Gastroesophageal sphincter (tissue), 3 donors: ENCODE measurements around the gene DNAJB7.

Experiments
- EP300 ChIP-seq: sonication (generic); formaldehyde crosslinking; IDR thresholded peaks from one replicate; pipeline ENCODE4 v1.6.1; 2017; ENCODE audit warnings: antibody characterized with exemption, mild to moderate bottlenecking
- POLR2A ChIP-seq, 2 donors: fragments of 450-650 bp; IDR thresholded peaks; one replicate each; pipeline ENCODE4 v1.6.1; 2017; ENCODE audit warnings: antibody characterized with exemption in 2 of 2, mild to moderate bottlenecking in 2 of 2, moderate library complexity in 1 of 2
- POLR2AphosphoS5 ChIP-seq: sonication (generic); formaldehyde crosslinking; IDR thresholded peaks from one replicate; pipeline ENCODE4 v1.6.1; 2017; ENCODE audit warnings: antibody characterized with exemption
- TF ChIP-seq, protein P1 (sequence below), 4 experiments: fragments of 200-600 bp in 2 of 4; fragments of 450-650 bp in 2 of 4; sonication (generic) in 1 of 4; IDR thresholded peaks; one replicate each; pipeline ENCODE4 v1.5.1; 2017 to 2019; ENCODE audit warnings: antibody characterized with exemption in 4 of 4, mild to moderate bottlenecking in 2 of 4, moderate library complexity in 2 of 4

DNA sequence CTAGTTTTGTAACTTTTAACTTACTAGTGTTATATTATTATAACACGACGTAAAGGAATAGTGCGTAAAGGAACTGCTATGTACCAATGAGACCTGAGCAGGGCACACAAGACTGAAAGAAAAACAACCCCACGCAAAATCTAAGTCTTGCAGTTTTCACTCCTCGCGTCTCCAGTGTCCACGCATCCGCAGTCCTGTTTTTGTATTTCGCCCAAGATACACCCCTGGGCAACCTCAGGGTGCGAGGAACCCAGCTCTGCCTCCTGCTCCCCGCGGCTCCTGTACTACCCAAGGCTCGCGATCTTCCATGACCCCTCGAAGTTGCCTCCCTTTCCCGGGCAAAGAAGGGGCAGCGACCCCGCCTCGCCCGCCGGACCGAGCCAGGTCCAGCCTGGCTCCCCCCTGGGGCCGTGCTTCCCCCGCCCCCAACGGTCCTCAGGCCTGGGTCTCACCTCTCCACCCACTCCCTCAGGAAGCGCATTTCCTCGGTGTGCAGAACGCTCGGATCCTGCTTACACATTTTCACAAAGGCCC lies 5.9 kb downstream of the DNAJB7 start:
- TF ChIP-seq POLR2AphosphoS5: no peak
- TF ChIP-seq, protein P1, sequence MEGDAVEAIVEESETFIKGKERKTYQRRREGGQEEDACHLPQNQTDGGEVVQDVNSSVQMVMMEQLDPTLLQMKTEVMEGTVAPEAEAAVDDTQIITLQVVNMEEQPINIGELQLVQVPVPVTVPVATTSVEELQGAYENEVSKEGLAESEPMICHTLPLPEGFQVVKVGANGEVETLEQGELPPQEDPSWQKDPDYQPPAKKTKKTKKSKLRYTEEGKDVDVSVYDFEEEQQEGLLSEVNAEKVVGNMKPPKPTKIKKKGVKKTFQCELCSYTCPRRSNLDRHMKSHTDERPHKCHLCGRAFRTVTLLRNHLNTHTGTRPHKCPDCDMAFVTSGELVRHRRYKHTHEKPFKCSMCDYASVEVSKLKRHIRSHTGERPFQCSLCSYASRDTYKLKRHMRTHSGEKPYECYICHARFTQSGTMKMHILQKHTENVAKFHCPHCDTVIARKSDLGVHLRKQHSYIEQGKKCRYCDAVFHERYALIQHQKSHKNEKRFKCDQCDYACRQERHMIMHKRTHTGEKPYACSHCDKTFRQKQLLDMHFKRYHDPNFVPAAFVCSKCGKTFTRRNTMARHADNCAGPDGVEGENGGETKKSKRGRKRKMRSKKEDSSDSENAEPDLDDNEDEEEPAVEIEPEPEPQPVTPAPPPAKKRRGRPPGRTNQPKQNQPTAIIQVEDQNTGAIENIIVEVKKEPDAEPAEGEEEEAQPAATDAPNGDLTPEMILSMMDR (IDR thresholded peaks at IDR 0.05): no peak
- TF ChIP-seq POLR2A (IDR thresholded peaks at IDR 0.05): no peak
- TF ChIP-seq EP300: no peak
